A673 (cell line): ENCODE results near the gene EZH2. TPM values are rescaled to one million over a fixed set of nuclear protein-coding genes. Genes with fewer than 3 reads are reported as not detected.

Experiments
- BruUV-seq: library from RNA; stranded (reverse); fragments of 400-500 nt; replicated peaks from 2 replicates; lab custom pipeline; 2021; lab: Mats Ljungman, UMichigan
- CTCF ChIA-PET: fragments of 300-600 bp; sonication (Branson Sonifier 250); formaldehyde crosslinking; loops from one replicate; lab custom pipeline; 2022; ENCODE audit warnings: antibody characterized with exemption; lab: Charles Lee
- POLR2A ChIA-PET: fragments of 300-600 bp; sonication (Branson Sonifier 250); formaldehyde crosslinking; loops from one replicate; lab custom pipeline; 2022; ENCODE audit warnings: antibody characterized with exemption; ENCODE audit not compliant: low non-redundant PET; lab: Charles Lee
- DNase-seq: peaks from one replicate; pipeline ENCODE4 v3.0.0-alpha.2; 2015; ENCODE audit warnings: low spot score
- H3K27ac ChIP-seq: fragments of 200-600 bp; sonication (generic); 2 replicates; pipeline ENCODE4 v1.5.1; 2016; ENCODE audit warnings: mixed run types, low read depth, mild to moderate bottlenecking, mixed read lengths, antibody characterized with exemption, low read length; ENCODE audit not compliant: poor library complexity, severe bottlenecking
- H3K27me3 ChIP-seq: fragments of 200-600 bp; sonication (generic); replicated peaks from 2 replicates; pipeline ENCODE4 v1.6.1; 2017; ENCODE audit warnings: mixed run types, low read depth, mild to moderate bottlenecking, mixed read lengths, antibody characterized with exemption, low read length; ENCODE audit not compliant: insufficient read depth, poor library complexity
- H3K36me3 ChIP-seq: fragments of 200-600 bp; sonication (generic); 2 replicates; pipeline ENCODE4 v1.6.1; 2016; ENCODE audit warnings: mixed run types, mild to moderate bottlenecking, mixed read lengths, antibody characterized with exemption, low read length; ENCODE audit not compliant: insufficient read depth, poor library complexity, severe bottlenecking
- H3K4me1 ChIP-seq: fragments of 200-600 bp; sonication (generic); 2 replicates; pipeline ENCODE4 v1.6.1; 2017; ENCODE audit warnings: mixed run types, mild to moderate bottlenecking, mixed read lengths, antibody characterized with exemption, low read length; ENCODE audit not compliant: insufficient read depth, poor library complexity, severe bottlenecking
- H3K4me3 ChIP-seq: fragments of 200-600 bp; sonication (generic); 2 replicates; pipeline ENCODE4 v1.5.1; 2016; ENCODE audit warnings: low read depth, mixed run types, mild to moderate bottlenecking, mixed read lengths, low read length; ENCODE audit not compliant: poor library complexity, severe bottlenecking
- H3K9me3 ChIP-seq: fragments of 200-600 bp; sonication (generic); 2 replicates; pipeline ENCODE4 v1.6.1; 2016; ENCODE audit warnings: mixed run types, low read depth, mild to moderate bottlenecking, mixed read lengths, antibody characterized with exemption, low read length; ENCODE audit not compliant: poor library complexity, severe bottlenecking
- CTCF ChIP-seq: fragments of 300-800, 200-600 bp; sonication (generic); conservative IDR thresholded peaks from 2 replicates; pipeline ENCODE4 v1.5.1; 2017; ENCODE audit warnings: low read depth, mild to moderate bottlenecking, antibody characterized with exemption, low read length, moderate library complexity, mixed read lengths
- EZH2 ChIP-seq: fragments of 200-600 bp; sonication (generic); IDR thresholded peaks from 2 replicates; pipeline ENCODE4 v1.6.1; 2017; ENCODE audit warnings: borderline replicate concordance, low read depth, mild to moderate bottlenecking, mixed read lengths, antibody characterized with exemption, low read length; ENCODE audit not compliant: poor library complexity, severe bottlenecking
- intact Hi-C: fragments of 100-400 bp; cut with micrococcal nuclease; formaldehyde crosslinking; loops from one replicate; pipeline ENCODE4 v1.10.0; 2022; ENCODE audit not compliant: unreplicated experiment
- total RNA-seq: library from RNA; stranded (reverse); gene quantifications from 2 replicates; pipeline ENCODE4 v1.2.3, GENCODE V29; 2021

EZH2 gene
- total RNA-seq, 1 experiment from 2014 or later, result 140 TPM

- no peak overlapping the region for H3K4me3 ChIP-seq
- H3K27me3 ChIP-seq, result no peaks in the 10 kb centered on the region
- no peak for DNase-seq
- H3K27ac ChIP-seq, result no peak overlapping the region
- intact Hi-C loops, result no loop called here
- no TSS peak for BruUV-seq
- ChIA-PET CTCF (no interaction called here), POLR2A (interaction anchor here (0.7 kb wide), 1 partner anchor 27 kb away, joined by 3 read pairs; no protein-coding TSS in a partner anchor)
- no peaks in the 10 kb centered on the region for H3K4me1 ChIP-seq
- H3K9me3 ChIP-seq, result no peaks in the 10 kb centered on the region
- no peak for TF ChIP-seq CTCF
- no peak for TF ChIP-seq EZH2
- peaks cover 95% of the 10 kb centered on the region for H3K36me3 ChIP-seq
These were observed 96.4 kb downstream of the EZH2 start for GRCh38 chr7:148787571-148788295.

- Histone ChIP-seq H3K36me3 (peaks cover 63% of the 10 kb centered on the region), H3K9me3 (no peaks in the 10 kb centered on the region), H3K4me3 (no peak overlapping the region), H3K27ac (no peak overlapping the region), H3K4me1 (no peaks in the 10 kb centered on the region), H3K27me3 (no peaks in the 10 kb centered on the region)
- no TSS peak for BruUV-seq
- POLR2A ChIA-PET, result no interaction called here
- intact Hi-C loops, result no loop called here
- CTCF ChIA-PET, result no interaction called here
- TF ChIP-seq EZH2 (no peak), CTCF (no peak)
- no peak for DNase-seq
These were observed 100.1 kb downstream of the EZH2 start for GRCh38 chr7:148783801-148784527.

GRCh38 chr7:148782757-148783456, 101.2 kb downstream of the EZH2 start:
- Histone ChIP-seq H3K4me1 (no peaks in the 10 kb centered on the region), H3K4me3 (no peak overlapping the region), H3K27ac (no peak overlapping the region), H3K36me3 (peaks cover 52% of the 10 kb centered on the region), H3K27me3 (no peaks in the 10 kb centered on the region), H3K9me3 (no peaks in the 10 kb centered on the region)
- no peak for DNase-seq
- ChIA-PET CTCF (no interaction called here), POLR2A (no interaction called here)
- intact Hi-C loops, result no loop called here
- TF ChIP-seq EZH2 (no peak), CTCF (no peak)
- no TSS peak for BruUV-seq
